CD1c-positive myeloid dendritic cell (primary cell): ENCODE data around the gene NOL11.
A peak's percentile ranks its signal among the peaks of the same experiment; 100 is the strongest.
"Not testable (repeated sequence)": the region's sequence is repeated elsewhere in the genome, so short reads cannot be mapped to it uniquely, and the experiment has no call there.

Experiments used
- DNase-seq: peaks from one replicate; pipeline ENCODE4 v3.0.0-alpha.2; 2016; ENCODE audit errors: extremely low spot score

NOL11 gene

GRCh38 chr17:67708378-67708777 is 9.4 kb upstream of the NOL11 start:
- DNase-seq, result no peak

GRCh38 chr17:67711916-67712315 is 5.8 kb upstream of the NOL11 start:
- DNase-seq, result no peak

- DNase-seq, result no peak
These were observed 5.4 kb upstream of the NOL11 start for GRCh38 chr17:67712375-67712774.

- no peak for DNase-seq
These were observed 4.6 kb upstream of the NOL11 start for GRCh38 chr17:67713169-67713568.

DNA sequence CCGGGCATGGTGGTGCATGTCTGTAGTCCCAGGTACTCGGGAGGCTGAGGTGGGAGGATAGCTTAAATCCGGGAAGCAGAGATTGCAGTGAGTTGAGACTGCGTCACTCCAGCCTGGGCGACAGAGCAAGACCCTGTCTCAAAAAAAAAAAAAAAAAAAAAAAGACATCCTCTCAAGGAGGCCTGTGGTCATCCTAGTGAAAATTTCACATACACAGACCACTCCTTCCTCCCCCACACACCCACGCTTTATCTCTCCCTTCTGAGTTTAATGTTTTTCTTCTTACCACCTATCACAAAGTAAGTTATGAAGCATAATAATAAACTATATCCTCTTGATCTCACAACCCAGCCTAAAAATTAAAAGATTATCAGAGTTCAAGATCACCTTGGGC is 1.3 kb upstream of the NOL11 start:
- DNase-seq, result no peak

DNA sequence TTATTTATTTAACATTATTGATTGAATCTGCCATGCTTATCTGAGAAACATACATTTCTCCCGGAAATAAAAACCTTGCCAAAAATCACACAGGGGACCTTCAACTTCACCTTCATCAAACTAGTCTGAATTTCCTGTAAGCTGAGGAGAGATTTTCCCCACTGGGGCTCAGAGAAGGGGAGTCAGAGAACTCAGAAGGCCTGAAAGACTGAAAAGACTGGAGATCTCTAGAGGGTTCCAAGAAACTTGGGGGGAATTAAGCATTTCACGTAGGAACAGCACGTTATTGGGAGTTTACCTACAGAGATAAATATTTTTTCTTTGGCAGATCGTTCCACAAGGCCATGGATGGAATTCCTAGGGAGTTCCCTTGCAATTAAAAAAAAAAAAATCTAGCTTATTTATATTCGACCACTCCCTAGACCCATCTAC is 528 bp upstream of the NOL11 start:
- DNase-seq, result no peak

GRCh38 chr17:67718325-67718941 is 697 bp downstream of the NOL11 start:
- peak; percentile 44 for DNase-seq

DNA sequence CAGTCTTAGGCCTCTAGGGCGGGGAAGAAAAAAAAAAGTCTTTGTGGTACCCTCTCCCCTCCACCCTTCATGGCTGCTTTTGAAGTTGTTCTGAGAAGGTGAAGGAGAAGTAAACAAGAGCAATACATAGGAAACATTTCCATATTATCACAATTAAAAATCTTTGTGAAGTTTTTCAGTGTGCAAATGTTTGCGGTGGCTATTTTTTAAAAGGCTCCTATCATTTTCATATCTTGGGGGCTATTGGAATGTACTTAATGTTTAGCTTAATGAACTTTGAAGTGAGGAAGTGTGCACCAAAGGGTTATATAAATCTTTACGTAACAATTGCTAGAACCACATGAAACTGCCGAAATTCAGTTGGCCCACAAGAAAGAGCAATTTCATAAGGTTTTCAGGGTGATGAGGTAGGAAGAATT is 7.6 kb downstream of the NOL11 start:
- DNase-seq, result no peak

- no peak for DNase-seq
These were observed 8.1 kb downstream of the NOL11 start for GRCh38 chr17:67725807-67726206.

DNA sequence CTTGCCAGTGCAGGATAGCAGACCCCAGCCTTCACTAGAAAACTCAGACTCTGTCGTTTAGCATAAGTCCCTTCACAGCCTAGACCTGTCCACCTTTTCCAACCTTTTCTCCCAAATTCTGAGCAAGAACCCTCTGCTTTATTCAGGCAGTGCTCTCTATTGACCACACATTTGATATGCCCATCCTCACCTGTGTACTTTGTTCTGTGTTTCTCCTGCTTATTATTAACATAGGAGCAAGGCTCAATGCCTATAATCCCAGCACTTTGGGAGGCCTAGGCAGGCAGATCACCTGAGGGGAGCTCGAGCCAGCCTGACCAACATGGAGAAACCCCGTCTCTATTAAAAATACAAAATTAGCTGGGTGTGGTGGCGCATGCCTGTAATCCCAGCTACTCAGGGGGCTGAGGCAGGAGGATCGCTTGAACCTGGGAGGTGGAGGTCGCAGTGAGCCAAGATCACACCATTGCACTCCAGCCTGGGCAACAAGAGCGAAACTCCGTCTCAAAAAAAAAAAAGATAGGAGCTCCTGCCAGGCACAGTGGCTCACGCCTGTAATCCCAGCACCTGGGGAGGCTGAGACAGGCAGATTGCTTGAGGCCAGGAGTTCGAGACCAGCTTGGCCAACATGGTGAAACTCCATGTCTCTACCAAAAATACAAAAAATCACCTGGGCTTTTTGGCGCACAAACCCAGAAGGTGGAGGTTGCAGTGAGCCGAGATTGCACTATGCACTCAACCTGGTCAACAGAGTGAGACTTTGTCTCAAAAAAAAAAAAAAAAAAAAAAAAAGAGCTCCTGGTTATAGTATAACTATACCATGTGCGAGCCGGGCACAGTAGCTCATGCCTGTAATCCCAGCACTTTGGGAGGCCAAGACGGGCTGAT is 9.7 kb downstream of the NOL11 start:
- DNase-seq, result not testable (repeated sequence)

DNA sequence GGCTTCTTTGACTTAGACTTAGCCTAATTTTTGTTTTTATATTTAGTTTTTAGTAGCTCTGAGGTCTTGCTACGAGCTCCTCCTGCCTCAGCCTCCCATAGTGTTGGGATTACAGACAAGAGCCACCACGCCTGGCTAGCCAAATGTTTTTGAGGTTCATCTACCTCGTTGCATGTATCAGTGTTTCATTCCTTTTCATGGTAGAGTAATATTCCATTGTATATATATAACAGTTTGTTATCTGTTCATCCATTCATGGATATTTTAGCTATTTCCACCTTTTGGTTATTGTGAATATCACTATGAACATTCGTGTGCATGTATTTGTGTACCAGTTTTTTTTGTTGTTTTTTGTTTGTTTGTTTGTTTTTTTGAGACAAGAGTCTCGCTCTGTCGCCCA is 12.2 kb downstream of the NOL11 start:
- no peak for DNase-seq

GRCh38 chr17:67730731-67731130 is 13.0 kb downstream of the NOL11 start:
- DNase-seq, result no peak

- DNase-seq, result no peak
These were observed 15.7 kb downstream of the NOL11 start for GRCh38 chr17:67733449-67733848.

GRCh38 chr17:67737145-67737544 is 19.4 kb downstream of the NOL11 start:
- no peak for DNase-seq

GRCh38 chr17:67742025-67742424 is 24.3 kb downstream of the NOL11 start:
- no peak for DNase-seq

DNA sequence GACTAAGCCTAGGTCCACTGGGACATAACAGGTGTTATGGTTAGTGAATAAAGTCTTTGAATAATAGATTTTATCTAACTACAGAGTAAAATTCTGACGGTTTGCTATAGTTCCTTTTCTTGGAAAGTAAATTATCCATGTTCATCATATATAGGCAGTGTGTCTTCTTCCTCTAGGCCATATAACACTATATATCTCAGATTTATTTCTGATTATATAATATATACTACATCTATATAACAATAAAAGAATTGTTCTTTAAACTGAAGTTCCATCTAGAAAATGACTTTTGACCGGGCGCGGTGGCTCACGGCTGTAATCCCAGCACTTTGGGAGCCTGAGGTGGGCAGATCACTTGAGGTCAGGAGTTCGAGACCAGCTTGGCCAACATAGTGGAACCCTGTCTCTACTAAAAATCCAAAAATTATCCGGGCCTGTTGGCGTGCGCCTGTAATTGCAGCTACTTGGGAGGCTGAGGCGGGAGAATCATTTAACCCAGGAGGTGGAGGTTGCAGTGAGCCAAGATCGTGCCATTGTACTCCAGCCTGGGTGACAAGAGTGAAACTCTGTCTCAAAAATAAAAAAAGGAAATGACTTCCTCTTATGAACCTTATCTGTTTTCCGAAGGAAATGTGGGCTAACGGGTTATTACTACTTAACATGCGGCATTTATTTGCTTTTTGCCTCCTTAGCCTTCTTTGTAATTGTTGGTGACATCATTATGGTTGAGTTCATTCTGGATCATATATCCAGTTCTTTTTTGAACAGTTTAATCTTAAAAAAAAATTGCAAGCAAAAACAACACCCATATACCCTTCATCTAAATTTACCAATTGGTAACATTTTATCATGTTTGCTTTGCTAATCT is 29.2 kb downstream of the NOL11 start:
- DNase-seq, result no peak

DNA sequence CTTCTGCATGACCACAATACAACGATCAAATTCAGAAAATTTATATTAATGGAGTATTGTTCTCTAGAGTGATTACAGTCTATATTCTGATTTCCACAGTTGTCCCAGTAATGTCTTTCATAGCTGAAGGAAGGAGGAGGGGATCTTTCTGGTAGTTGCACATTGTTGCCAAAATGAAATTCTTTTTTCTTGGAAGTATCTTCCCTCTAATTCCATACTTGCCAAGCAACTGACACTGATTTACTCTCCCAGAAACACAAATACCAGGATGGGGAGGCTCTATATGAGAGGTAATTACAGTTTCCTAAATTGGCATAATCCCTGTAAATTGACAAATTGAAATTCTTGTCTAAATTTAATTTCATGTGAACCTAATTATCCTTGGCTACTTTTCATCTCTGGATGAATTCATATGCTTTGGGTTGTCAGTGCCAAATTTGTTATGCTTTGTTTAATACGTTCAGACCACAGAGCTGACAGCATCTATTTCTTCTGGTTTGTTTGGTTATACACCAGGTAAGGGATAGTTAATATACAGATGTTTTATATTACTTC is 30.0 kb downstream of the NOL11 start:
- no peak for DNase-seq

DNA sequence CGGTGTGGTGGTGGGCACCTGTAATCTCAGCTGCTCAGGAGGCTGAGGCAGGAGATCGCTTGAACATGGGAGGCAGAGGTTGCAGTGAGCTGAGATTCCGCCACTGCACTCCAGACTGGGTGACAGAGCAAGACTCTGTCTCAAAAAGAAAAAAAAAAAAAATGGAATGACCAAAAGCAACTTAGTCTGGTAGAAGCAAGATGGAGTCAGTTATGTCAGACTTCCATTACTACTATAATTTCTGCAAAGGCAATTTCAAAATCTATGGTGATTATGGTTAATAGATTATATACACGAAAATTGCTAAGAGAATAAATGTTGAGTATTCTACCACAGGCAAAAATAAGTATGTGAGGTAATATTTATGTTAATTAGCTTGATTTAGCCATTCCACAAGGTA is 32.3 kb downstream of the NOL11 start:
- DNase-seq, result no peak

DNA sequence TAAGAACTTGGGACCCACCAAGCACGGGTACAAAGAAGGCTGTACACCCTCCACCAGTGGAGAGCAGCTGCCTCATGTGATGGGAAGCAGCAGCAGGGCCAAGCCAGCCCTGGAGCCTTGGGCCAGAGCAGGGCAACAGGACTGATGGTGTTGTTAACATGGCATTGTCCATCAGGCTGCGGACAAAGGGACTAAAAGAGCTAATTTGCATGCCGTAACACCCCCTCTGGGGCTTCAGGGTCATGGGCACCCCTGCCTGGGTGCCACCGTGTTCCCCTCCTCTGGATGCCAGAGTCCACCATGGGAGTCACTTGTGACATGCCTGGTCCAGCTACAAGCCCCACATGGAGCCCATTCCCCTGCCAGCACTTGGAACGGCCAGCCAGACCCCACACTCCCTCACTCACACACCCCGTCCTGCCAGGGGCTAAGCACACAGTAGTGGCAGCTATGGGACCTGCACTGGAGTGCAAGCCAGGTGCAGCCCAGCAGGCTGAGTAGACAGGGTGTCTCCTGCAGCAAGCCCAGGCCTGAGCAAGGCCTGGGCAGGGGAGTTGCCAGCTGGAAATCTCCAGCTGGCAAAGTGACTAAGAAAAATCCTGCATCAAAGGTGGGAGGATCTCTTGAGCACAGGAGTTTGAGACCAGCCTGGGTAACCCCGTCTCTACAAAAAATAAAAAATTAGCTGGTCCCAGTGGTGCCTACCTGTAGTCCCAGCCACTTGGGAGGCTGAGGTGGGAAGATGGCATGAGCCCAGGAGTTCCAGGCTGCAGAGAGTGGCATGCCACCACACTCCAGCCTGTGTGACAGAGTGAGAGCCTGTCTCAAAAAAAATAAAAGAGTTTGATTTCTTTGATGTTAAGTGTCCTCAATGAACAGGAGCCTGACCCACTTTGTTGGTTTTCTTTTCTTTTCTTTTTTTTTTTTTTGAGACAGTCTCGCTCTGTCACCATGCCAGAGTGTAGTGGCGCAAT is 33.7 kb downstream of the NOL11 start:
- DNase-seq, result no peak

- DNase-seq, result not testable (repeated sequence)
These were observed 34.4 kb downstream of the NOL11 start for GRCh38 chr17:67752160-67752559.

- no peak for DNase-seq
These were observed 35.3 kb downstream of the NOL11 start for GRCh38 chr17:67753026-67753425.
